AG09319 (cell line): ENCODE measurements around the gene DACT1.

Experiments
- DNase-seq: peaks from one replicate; pipeline ENCODE4 v3.0.0-alpha.2; 2010; ENCODE audit warnings: low read depth; ENCODE audit errors: extremely low read depth
- TF ChIP-seq, protein P1 (sequence below): IDR thresholded peaks from 2 replicates; pipeline ENCODE4 v1.5.1; 2011; ENCODE audit warnings: low read depth, mild to moderate bottlenecking, inconsistent platforms, low read length, moderate library complexity

Gene DACT1

GRCh38 chr14:58660407-58660806 lies 22.6 kb downstream of the DACT1 start:
- no peak for DNase-seq
- TF ChIP-seq, protein P1, sequence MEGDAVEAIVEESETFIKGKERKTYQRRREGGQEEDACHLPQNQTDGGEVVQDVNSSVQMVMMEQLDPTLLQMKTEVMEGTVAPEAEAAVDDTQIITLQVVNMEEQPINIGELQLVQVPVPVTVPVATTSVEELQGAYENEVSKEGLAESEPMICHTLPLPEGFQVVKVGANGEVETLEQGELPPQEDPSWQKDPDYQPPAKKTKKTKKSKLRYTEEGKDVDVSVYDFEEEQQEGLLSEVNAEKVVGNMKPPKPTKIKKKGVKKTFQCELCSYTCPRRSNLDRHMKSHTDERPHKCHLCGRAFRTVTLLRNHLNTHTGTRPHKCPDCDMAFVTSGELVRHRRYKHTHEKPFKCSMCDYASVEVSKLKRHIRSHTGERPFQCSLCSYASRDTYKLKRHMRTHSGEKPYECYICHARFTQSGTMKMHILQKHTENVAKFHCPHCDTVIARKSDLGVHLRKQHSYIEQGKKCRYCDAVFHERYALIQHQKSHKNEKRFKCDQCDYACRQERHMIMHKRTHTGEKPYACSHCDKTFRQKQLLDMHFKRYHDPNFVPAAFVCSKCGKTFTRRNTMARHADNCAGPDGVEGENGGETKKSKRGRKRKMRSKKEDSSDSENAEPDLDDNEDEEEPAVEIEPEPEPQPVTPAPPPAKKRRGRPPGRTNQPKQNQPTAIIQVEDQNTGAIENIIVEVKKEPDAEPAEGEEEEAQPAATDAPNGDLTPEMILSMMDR: no peak

GRCh38 chr14:58662018-58662417 lies 24.3 kb downstream of the DACT1 start:
- TF ChIP-seq, protein P1: no peak
- DNase-seq: no peak

- DNase-seq: no peak
- TF ChIP-seq, protein P1: no peak
Observed at GRCh38 chr14:58662759-58663158, 25.0 kb downstream of the DACT1 start.

GRCh38 chr14:58663494-58664111 lies 25.8 kb downstream of the DACT1 start:
- DNase-seq: no peak
- TF ChIP-seq, protein P1: no peak

DNA sequence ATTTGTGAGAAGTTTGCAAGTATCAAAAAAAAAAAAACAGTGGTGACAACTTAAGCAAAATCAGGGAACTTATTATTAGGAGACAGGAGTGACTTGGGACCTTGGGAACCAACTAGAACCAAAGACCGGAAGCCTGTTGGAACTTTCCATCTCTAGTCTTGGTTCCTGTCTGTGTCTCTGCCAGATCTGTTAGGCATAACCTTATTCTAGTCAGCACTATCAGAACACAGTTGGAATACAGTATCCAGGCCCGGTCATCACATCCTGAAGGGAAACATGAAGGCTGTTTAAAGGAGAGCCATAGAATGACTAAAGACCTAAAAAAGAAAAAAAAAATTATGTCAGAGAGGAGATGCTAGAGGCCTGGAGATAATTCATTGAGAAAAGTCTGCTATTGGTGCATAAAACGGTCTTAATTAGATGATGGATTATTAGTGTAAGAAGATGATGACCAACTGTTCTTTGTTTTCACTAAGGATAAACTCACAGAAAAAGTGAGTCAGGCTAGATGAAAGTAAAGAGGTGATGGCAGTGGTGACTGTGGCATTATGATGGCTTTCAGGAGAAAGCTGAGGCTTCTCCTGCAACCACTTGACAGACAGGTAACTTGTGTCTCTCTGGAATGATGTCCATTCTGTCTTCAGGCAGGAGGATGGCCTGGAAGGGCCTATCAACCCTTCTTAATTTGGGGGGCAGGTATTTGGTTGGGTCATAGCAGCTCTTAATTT lies 28.2 kb downstream of the DACT1 start:
- TF ChIP-seq, protein P1: no peak
- no peak for DNase-seq

- no peak for DNase-seq
Observed at GRCh38 chr14:58666737-58667136, 29.0 kb downstream of the DACT1 start.

GRCh38 chr14:58667900-58668299 lies 30.1 kb downstream of the DACT1 start:
- TF ChIP-seq, protein P1: no peak
- no peak for DNase-seq

More at GRCh38 chr14:58666737-58667136, 29.0 kb downstream of the DACT1 start:
- TF ChIP-seq, protein P1: no peak
